ENCODE measurements around the gene CEP85.
A peak's percentile ranks its signal among the peaks of the same experiment; 100 is the strongest.

Gene CEP85

GRCh38 chr1:26315874-26316850 is 82.2 kb downstream of the CEP85 start:
- no peak for DNase-seq (ENCODE audit: low read depth in 2 of 2)

GRCh38 chr1:26317146-26317545 is 83.1 kb downstream of the CEP85 start:
- DNase-seq (ENCODE audit: low read depth in 2 of 2): no peak

- DNase-seq (ENCODE audit: low read depth in 2 of 2): peak; percentile 64 to 70
Measured at GRCh38 chr1:26317612-26318337, 83.8 kb downstream of the CEP85 start, which contains the start of gene CD52. TSS of gene CD52 (plus strand) at chr1:26317958. CDS start at chr1:26318018, 60 bp downstream.

- DNase-seq (ENCODE audit: low read depth in 2 of 2): peak; percentile 15 to 27
Measured at GRCh38 chr1:26318338-26319064, 84.5 kb downstream of the CEP85 start.

- DNase-seq (ENCODE audit: low read depth in 2 of 2): no peak
Measured at GRCh38 chr1:26320896-26321295, 86.9 kb downstream of the CEP85 start.

- peak; percentile 82 to 94 for DNase-seq (ENCODE audit: low read depth in 2 of 2)
Measured at GRCh38 chr1:26321315-26322041, 87.5 kb downstream of the CEP85 start.

- no peak for DNase-seq (ENCODE audit: low read depth in 2 of 2)
Measured at GRCh38 chr1:26322042-26322331, 88.0 kb downstream of the CEP85 start.

- DNase-seq (ENCODE audit: low read depth in 2 of 2): no peak
Measured at GRCh38 chr1:26323382-26323781, 89.4 kb downstream of the CEP85 start.

GRCh38 chr1:26324550-26324949 is 90.5 kb downstream of the CEP85 start:
- no peak for DNase-seq (ENCODE audit: low read depth in 2 of 2)

GRCh38 chr1:26327956-26328362 is 94.0 kb downstream of the CEP85 start:
- no peak for DNase-seq (ENCODE audit: low read depth in 2 of 2)
